Activated naive CD4-positive, alpha-beta T cell (primary cell): ENCODE measurements around the gene STEAP1.
A peak's percentile ranks its signal among the peaks of the same experiment; 100 is the strongest.
"Not testable (repeated sequence)": the region's sequence is repeated elsewhere in the genome, so short reads cannot be mapped to it uniquely, and the experiment has no call there.

Experiments
- DNase-seq, 4 experiments: peaks; one replicate each; lab custom pipeline; 2025; lab: John Stamatoyannopoulos, UW

STEAP1 gene

GRCh38 chr7:90153943-90154771 is at the start of gene STEAP1:
Gene STEAP1 (plus strand): TSS chr7:90154469. CDS start chr7:90159789, 5,320 bp downstream.
- DNase-seq: peak; percentile 58 to 86 (median 77)

- DNase-seq: not testable (repeated sequence)
Observed at GRCh38 chr7:90114972-90115371, 39.3 kb upstream of the STEAP1 start.

GRCh38 chr7:90118551-90119177 is 35.6 kb upstream of the STEAP1 start:
- DNase-seq: not testable (repeated sequence)

- peak in 3 of 4 experiments; percentile 8 to 18 (median 9) for DNase-seq
Observed at GRCh38 chr7:90119178-90119971, 34.9 kb upstream of the STEAP1 start.

- DNase-seq: not testable (repeated sequence)
Observed at GRCh38 chr7:90120205-90120604, 34.1 kb upstream of the STEAP1 start.

- DNase-seq: not testable (repeated sequence)
Observed at GRCh38 chr7:90131746-90132145, 22.5 kb upstream of the STEAP1 start.

- DNase-seq: not testable (repeated sequence)
Observed at GRCh38 chr7:90147079-90147960, 6.9 kb upstream of the STEAP1 start.

- DNase-seq: not testable (repeated sequence)
Observed at GRCh38 chr7:90149428-90149827, 4.8 kb upstream of the STEAP1 start.

- not testable (repeated sequence) for DNase-seq
Observed at GRCh38 chr7:90151884-90152283, 2.4 kb upstream of the STEAP1 start.

GRCh38 chr7:90152642-90153253 is 1.5 kb upstream of the STEAP1 start:
- DNase-seq: not testable (repeated sequence)

- DNase-seq: no peak
Observed at GRCh38 chr7:90155206-90155605, 937 bp downstream of the STEAP1 start.

GRCh38 chr7:90157331-90157730 is 3.1 kb downstream of the STEAP1 start:
- DNase-seq: not testable (repeated sequence)

GRCh38 chr7:90157761-90158350 is 3.6 kb downstream of the STEAP1 start:
- not testable (repeated sequence) for DNase-seq

GRCh38 chr7:90163534-90163933 is 9.3 kb downstream of the STEAP1 start:
- no peak for DNase-seq

- no peak for DNase-seq
Observed at GRCh38 chr7:90165724-90166123, 11.5 kb downstream of the STEAP1 start.

- no peak for DNase-seq
Observed at GRCh38 chr7:90166153-90166552, 11.9 kb downstream of the STEAP1 start.

- DNase-seq: no peak
Observed at GRCh38 chr7:90167361-90167760, 13.1 kb downstream of the STEAP1 start.

- DNase-seq: no peak
Observed at GRCh38 chr7:90169891-90170290, 15.6 kb downstream of the STEAP1 start.

GRCh38 chr7:90172121-90172520 is 17.9 kb downstream of the STEAP1 start:
- no peak for DNase-seq

- DNase-seq: no peak
Observed at GRCh38 chr7:90172624-90173023, 18.4 kb downstream of the STEAP1 start.
